Adrenal gland (tissue), 12 donors: ENCODE data around the gene RAX2. TPM values are rescaled to one million over a fixed set of nuclear protein-coding genes. Genes with fewer than 3 reads are reported as not detected.

Experiments
- DNase-seq, 7 donors: peaks; one replicate each; pipeline ENCODE4 v3.0.0-alpha.2; 2019 to 2020
- H3K27ac ChIP-seq, 5 donors: fragments of 200-600 bp; sonication (generic) in 4 of 5; 1 replicate in 3 of 5; 2 replicates in 2 of 5; pipeline versions ENCODE4 v1.5.1 to v1.8.0; 2016 to 2020; ENCODE audit warnings: mild to moderate bottlenecking in 1 of 5
- H3K27me3 ChIP-seq: fragments of 200-600 bp; 2 replicates; pipeline ENCODE4 v1.8.0; 2021
- H3K36me3 ChIP-seq, 2 donors: fragments of 200-600 bp; replicated peaks in 1 of 2; 1 replicate in 1 of 2; 2 replicates in 1 of 2; pipeline versions ENCODE4 v1.5.1 to v1.8.0; 2018 to 2022
- H3K4me1 ChIP-seq, 2 donors: fragments of 200-600 bp; replicated peaks in 1 of 2; 1 replicate in 1 of 2; 2 replicates in 1 of 2; pipeline versions ENCODE4 v1.5.1 to v1.8.0; 2018 to 2021
- H3K4me3 ChIP-seq, 4 donors: fragments of 200-600 bp; sonication (generic) in 3 of 4; one replicate each; pipeline ENCODE4 v1.5.1; 2016 to 2018
- H3K9me3 ChIP-seq, 3 donors: fragments of 200-600 bp; sonication (generic) in 1 of 3; replicated peaks in 1 of 3; 1 replicate in 2 of 3; 2 replicates in 1 of 3; pipeline versions ENCODE4 v1.5.1 to v1.8.0; 2016 to 2021
- CTCF ChIP-seq, 6 experiments: fragments of 450-650 bp in 4 of 6; fragments of 200-600 bp in 2 of 6; sonication (generic) in 1 of 6; IDR thresholded peaks; 1 replicate in 5 of 6; 2 replicates in 1 of 6; pipeline versions ENCODE4 v1.5.1 to v1.8.0; 2016 to 2021; ENCODE audit warnings: antibody characterized with exemption in 6 of 6, mild to moderate bottlenecking in 2 of 6, moderate library complexity in 1 of 6
- POLR2A ChIP-seq, 2 donors: fragments of 450-650 bp; IDR thresholded peaks; one replicate each; pipeline ENCODE4 v1.6.1; 2017; ENCODE audit warnings: antibody characterized with exemption in 2 of 2, mild to moderate bottlenecking in 2 of 2, moderate library complexity in 1 of 2
- WGBS, 4 donors: extraction: QIAGEN DNeasy Blood & Tissue Kit in 2 of 4; methylation state at CpG; one replicate each; pipeline versions ENCODE4 v1.1.5 to v1.1.7; 2013 to 2017; 5-methylcytosine and 5-hydroxymethylcytosine counted together
- intact Hi-C, 2 donors: fragments of 100-400 bp; cut with DNase I; formaldehyde crosslinking; loops; one replicate each; pipeline versions ENCODE4 v1.14.1 to v1.15.0; 2022 to 2023
- polyA plus RNA-seq, 3 donors: library from polyadenylated mRNA; stranded (reverse); fragments of 200-250 nt in 2 of 3; fragments of 350-450 nt in 1 of 3; fragmentation: Illumina TruSeq in 1 of 3; extraction: RNeasy Lipid Tissue Mini Kit (QIAGEN cat#74804) in 1 of 3; gene quantifications; one replicate each; pipeline ENCODE4 v1.2.3, GENCODE V29; 2013 to 2014
- total RNA-seq, 9 donors: library from RNA; depleted of rRNA in 4 of 9; stranded (reverse); fragments of >200 nt in 4 of 9; fragments of 120-200 nt in 1 of 9; fragmentation: NEBNext Ultra II Directional in 1 of 9; extraction: Animal tissue kit (Norgen Biotek cat#: 25700) in 1 of 9; gene quantifications; one replicate each; pipeline versions ENCODE4 v1.1.0 to v1.2.4, GENCODE V29; 2013 to 2023
- donor health status: healthy with polysubstance abuse.
- donor health status: Bipolar disorder and iron deficiency.
- donor health status: DM: yes; HTN: yes; CAD: no.
- donor health status: DM: no; HTN: no; CAD: no.
- donor health status: DM: no; HTN: no; CAD: no.
- donor health status: DM: yes; HTN: yes; CAD: no.

The RAX2 gene
- total and polyA plus RNA-seq, 12 donors: not detected

GRCh38 chr19:3752492-3752891, 19.5 kb downstream of the RAX2 start:
- intact Hi-C loops: no loop called here
- no peaks in the 10 kb centered on the region for H3K9me3 ChIP-seq
- no peak overlapping the region for H3K4me3 ChIP-seq
- 88 to 91% methylated on average over 25 of the region's 25 CpGs; no CpG with 5 or more reads in 2 of the 4 donors for WGBS, 4 donors
- TF ChIP-seq POLR2A (IDR thresholded peaks at IDR 0.05) (no peak), CTCF (IDR thresholded peaks at IDR 0.05) (no peak)
- no peaks in the 10 kb centered on the region for H3K27me3 ChIP-seq
- DNase-seq: no peak
- H3K27ac ChIP-seq: no peak overlapping the region
- H3K36me3 ChIP-seq: peaks cover 0 to 45% of the 10 kb centered on the region in 2 donors
- H3K4me1 ChIP-seq: no peaks in the 10 kb centered on the region

- intact Hi-C loops: no loop called here
- DNase-seq: no peak
- Histone ChIP-seq H3K4me1 (no peaks in the 10 kb centered on the region), H3K9me3 (no peaks in the 10 kb centered on the region), H3K27me3 (no peaks in the 10 kb centered on the region), H3K27ac (no peak overlapping the region), H3K36me3 (peaks cover 0 to 41% of the 10 kb centered on the region in 2 donors), H3K4me3 (no peak overlapping the region)
- WGBS, 4 donors: 92 to 96% (median 94%) methylated on average over 9 to 30 of the region's 30 CpGs
- no peak for TF ChIP-seq POLR2A (IDR thresholded peaks at IDR 0.05)
- TF ChIP-seq CTCF (IDR thresholded peaks at IDR 0.05): no peak
These were observed 20.8 kb downstream of the RAX2 start for GRCh38 chr19:3751236-3751635.

- Histone ChIP-seq H3K27ac (no peak overlapping the region), H3K4me3 (no peak overlapping the region), H3K9me3 (no peaks in the 10 kb centered on the region), H3K4me1 (no peaks in the 10 kb centered on the region), H3K36me3 (peaks cover 0 to 41% of the 10 kb centered on the region in 2 donors), H3K27me3 (no peaks in the 10 kb centered on the region)
- DNase-seq: no peak
- intact Hi-C loops: no loop called here
- 89 to 100% (median 96%) methylated on average over 2 of the region's 2 CpGs for WGBS, 4 donors
- no peak for TF ChIP-seq CTCF (IDR thresholded peaks at IDR 0.05)
- TF ChIP-seq POLR2A (IDR thresholded peaks at IDR 0.05): no peak
These were observed 21.8 kb downstream of the RAX2 start for GRCh38 chr19:3750211-3750610.

- no peaks in the 10 kb centered on the region for H3K27me3 ChIP-seq
- intact Hi-C loops: no loop called here
- TF ChIP-seq CTCF (IDR thresholded peaks at IDR 0.05) (no peak), POLR2A (IDR thresholded peaks at IDR 0.05) (no peak)
- 77 to 93% (median 82%) methylated on average over 8 of the region's 8 CpGs for WGBS, 4 donors
- no peak overlapping the region for H3K27ac ChIP-seq
- H3K4me1 ChIP-seq: no peaks in the 10 kb centered on the region
- H3K4me3 ChIP-seq: no peak overlapping the region
- no peaks in the 10 kb centered on the region for H3K9me3 ChIP-seq
- peaks cover 0 to 40% of the 10 kb centered on the region in 2 donors for H3K36me3 ChIP-seq
- DNase-seq: no peak
These were observed 23.1 kb downstream of the RAX2 start for GRCh38 chr19:3748965-3749364.
